ENCODE data around the gene MRGPRX4. TPM values are rescaled to one million over a fixed set of nuclear protein-coding genes. Genes with fewer than 3 reads are reported as not detected.
"Not testable (repeated sequence)": the region's sequence is repeated elsewhere in the genome, so short reads cannot be mapped to it uniquely, and the experiment has no call there.

The MRGPRX4 gene
- total RNA-seq, 2 donors from 2014 or later: not detected

DNA sequence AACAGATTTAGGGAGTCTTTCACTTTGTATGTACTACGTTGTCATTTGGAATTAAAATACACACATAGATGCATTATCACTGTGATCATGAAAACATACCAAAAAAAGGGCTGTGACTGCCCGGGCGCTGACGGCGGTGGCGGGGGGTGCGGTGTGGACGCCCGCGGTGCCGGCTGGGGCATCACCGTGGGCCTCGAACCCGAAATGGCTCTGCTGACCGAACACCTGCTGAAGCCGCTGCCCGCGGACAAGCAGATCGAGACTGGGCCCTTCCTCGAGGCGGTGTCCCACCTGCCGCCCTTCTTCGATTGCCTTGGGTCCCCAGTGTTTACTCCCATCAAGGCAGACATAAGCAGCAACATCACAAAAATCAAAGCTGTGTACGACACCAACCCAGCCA is 16.2 kb downstream of the MRGPRX4 start:
- no peak for ATAC-seq (replicated peaks in 1 of 2)
- Mint-ChIP-seq H3K27ac (no peak overlapping the region), H3K27me3 (ENCODE audit: low read depth) (peaks cover 17% of the 10 kb centered on the region), H3K36me3 (ENCODE audit: insufficient read depth in 2 of 2) (peaks cover 0 to 1% of the 10 kb centered on the region in 2 donors), H3K4me1 (ENCODE audit: low read depth) (no peaks in the 10 kb centered on the region), H3K9me3 (no peaks in the 10 kb centered on the region), H3K4me3 (no peak overlapping the region)
- DNase-seq: no peak

DNA sequence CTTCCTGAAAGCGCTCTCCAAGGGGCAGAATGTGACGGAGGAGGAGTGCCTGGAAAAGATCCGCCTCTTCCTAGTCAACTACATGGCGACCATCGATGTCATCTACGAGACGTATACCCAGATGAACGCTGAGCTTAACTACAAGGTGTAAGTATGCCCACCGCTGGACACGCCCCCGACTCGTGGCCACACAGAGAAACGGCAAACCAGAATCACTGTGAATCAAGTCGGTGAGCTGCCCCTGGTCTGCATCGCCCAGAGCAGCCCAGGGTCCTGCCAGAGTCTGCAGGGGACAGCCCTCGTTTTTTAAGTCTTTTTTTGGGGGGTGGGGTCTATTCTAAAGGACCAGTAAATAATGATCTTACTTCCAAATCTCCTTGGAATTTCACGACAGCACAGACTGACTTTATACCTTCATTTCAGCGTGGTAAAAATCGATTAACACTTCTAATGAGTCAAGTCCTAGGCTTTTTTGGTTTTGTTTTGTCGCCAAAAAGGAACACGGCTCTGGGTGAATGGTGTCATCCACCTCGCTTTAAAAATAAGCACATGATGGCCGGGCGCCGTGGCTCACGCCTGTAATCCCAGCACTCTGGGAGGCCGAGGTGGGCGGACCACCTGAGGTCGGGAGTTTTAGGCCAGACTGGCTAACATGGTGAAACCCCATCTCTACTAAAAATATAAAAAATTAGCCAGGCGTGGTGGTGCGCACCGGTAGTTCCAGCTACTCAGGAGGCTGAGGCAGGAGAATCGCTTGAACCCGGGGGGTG is 17.0 kb downstream of the MRGPRX4 start:
- not testable (repeated sequence) for DNase-seq; ATAC-seq (replicated peaks in 1 of 2); H3K27ac Mint-ChIP-seq; H3K36me3 Mint-ChIP-seq (ENCODE audit: insufficient read depth in 2 of 2); H3K4me3 Mint-ChIP-seq; H3K4me1 Mint-ChIP-seq (ENCODE audit: low read depth); H3K9me3 Mint-ChIP-seq
- H3K27me3 Mint-ChIP-seq (ENCODE audit: low read depth): peaks cover 17% of the 10 kb centered on the region

DNA sequence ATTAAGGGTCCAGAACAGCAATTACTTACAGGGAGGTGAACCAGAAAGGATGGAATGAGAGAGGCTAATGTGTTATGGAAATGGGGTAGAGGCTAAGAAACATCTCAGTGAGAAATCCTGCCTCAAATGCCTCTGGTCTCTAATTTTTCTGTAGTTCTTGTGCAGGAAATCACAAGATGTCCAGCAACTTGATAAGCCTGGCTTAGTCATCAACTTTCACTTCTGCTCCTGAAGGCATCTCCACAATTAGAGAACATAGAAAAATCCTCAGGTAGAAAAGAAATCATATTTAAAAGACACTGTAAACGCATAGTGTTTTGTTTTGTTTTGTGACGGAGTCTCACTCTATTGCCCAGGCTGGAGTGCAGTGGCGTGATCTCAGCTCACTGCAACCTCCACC is 18.7 kb downstream of the MRGPRX4 start:
- no peaks in the 10 kb centered on the region for H3K4me1 Mint-ChIP-seq (ENCODE audit: low read depth)
- ATAC-seq (replicated peaks in 1 of 2): no peak

DNA sequence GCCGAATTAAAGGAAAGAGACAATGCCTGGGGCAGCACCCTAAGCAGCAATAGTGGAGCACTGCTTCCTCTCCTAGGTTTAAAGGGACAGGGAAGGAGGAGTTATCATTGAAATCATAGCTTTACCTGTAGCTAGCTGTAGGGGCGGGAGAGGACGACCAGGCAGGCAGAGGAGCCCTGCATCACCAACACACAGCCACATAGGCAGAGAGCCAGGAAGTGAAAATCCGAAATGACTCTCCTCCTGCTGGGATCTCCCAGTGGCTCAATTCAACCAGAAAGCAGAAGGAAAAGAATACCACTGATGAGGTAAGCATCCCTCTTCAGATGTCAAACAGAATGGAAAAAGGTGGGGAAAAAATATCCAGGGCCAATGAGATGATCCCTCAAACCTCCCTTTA is 20.4 kb downstream of the MRGPRX4 start:
- ATAC-seq (replicated peaks in 1 of 2): no peak
- Mint-ChIP-seq H3K9me3 (no peaks in the 10 kb centered on the region), H3K27ac (no peak overlapping the region), H3K27me3 (ENCODE audit: low read depth) (peaks cover 4% of the 10 kb centered on the region), H3K36me3 (ENCODE audit: insufficient read depth in 2 of 2) (no peaks in the 10 kb centered on the region), H3K4me3 (no peak overlapping the region), H3K4me1 (ENCODE audit: low read depth) (no peaks in the 10 kb centered on the region)
- DNase-seq: no peak

More for the DNA sequence above, 18.7 kb downstream of the MRGPRX4 start:
- Mint-ChIP-seq H3K27ac (no peak overlapping the region), H3K36me3 (ENCODE audit: insufficient read depth in 2 of 2) (peaks cover 0 to 1% of the 10 kb centered on the region in 2 donors), H3K4me3 (no peak overlapping the region), H3K27me3 (ENCODE audit: low read depth) (peaks cover 13% of the 10 kb centered on the region), H3K9me3 (no peaks in the 10 kb centered on the region)
- no peak for DNase-seq

DNA sequence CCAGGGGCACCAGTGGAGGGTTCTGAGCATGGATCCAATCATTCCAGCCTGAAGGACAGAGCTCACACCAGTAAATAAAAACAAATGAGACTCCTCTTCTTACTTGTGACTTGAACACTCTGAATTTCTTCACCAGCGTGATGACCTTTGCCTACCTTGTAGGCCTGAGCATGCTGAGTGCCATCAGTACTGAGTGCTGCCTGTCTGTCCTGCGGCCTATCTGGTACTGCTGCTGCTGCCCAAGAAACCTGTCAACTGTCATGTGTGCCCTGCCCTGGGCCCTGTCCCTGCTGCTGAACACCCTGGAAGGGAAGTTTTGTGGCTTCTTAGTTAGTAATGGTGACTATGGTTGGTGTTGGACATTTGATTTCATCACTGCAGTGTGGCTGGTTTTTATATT is 23.9 kb downstream of the MRGPRX4 start:
- H3K36me3 Mint-ChIP-seq (ENCODE audit: insufficient read depth in 2 of 2): no peaks in the 10 kb centered on the region
- DNase-seq (no peak), ATAC-seq (replicated peaks in 1 of 2) (no peak)
- no peak overlapping the region for H3K4me3 Mint-ChIP-seq
- peaks cover 18% of the 10 kb centered on the region for H3K27me3 Mint-ChIP-seq (ENCODE audit: low read depth)
- H3K4me1 Mint-ChIP-seq (ENCODE audit: low read depth): no peaks in the 10 kb centered on the region
- H3K9me3 Mint-ChIP-seq: no peaks in the 10 kb centered on the region
- no peak overlapping the region for H3K27ac Mint-ChIP-seq

DNA sequence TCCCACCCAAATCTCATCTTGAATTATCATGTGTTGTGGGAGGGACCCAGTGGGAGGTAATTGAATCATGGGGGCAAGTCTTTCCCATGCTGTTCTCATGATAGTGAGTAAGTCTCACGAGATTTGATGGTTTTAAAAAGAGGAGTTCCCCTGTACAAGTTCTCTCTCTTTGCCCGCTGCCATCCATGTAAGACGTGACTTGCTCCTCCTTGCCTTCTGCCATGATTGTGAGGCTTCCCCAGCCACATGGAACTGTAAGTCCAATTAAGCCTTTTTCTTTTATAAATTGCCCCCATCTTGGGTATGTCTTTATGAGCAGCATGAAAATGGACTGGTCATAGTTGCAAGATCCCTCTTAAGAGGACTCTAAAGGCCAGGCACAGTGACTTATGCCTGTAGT is 25.1 kb downstream of the MRGPRX4 start:
- peaks cover 27% of the 10 kb centered on the region for H3K27me3 Mint-ChIP-seq (ENCODE audit: low read depth)
- not testable (repeated sequence) for H3K27ac Mint-ChIP-seq; H3K4me1 Mint-ChIP-seq (ENCODE audit: low read depth)

DNA sequence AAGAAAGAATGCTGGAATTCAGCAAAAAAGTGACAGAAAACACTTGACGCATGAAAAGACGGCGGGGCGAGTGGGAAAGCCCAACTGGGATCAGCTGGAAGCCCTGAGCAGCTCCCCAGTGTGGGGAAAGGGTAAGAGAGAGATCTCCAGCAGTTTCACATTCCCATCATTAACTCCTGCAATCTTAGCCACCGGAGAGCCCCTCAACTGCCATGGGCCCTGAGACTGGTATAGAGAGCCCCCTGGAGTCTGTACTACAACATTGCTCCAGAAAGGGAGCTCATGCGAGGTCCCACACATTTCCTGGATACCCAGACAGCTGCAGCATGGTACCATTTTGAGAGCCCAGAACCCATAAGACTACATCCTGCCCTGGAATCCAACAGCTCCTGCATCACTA is 31.1 kb downstream of the MRGPRX4 start:
- Mint-ChIP-seq H3K4me3 (no peak overlapping the region), H3K4me1 (ENCODE audit: low read depth) (no peaks in the 10 kb centered on the region), H3K9me3 (peaks cover 0 to 5% of the 10 kb centered on the region in 2 donors), H3K36me3 (ENCODE audit: insufficient read depth in 2 of 2) (peaks cover 0 to 1% of the 10 kb centered on the region in 2 donors), H3K27me3 (ENCODE audit: low read depth) (peaks cover 67% of the 10 kb centered on the region), H3K27ac (no peak overlapping the region)
- ATAC-seq (replicated peaks in 1 of 2) (peak; percentile 43 to 52), DNase-seq (peak in 1 of 2 donors; percentile 17)

More for the DNA sequence above, 25.1 kb downstream of the MRGPRX4 start:
- H3K9me3 Mint-ChIP-seq; ATAC-seq (replicated peaks in 1 of 2); H3K36me3 Mint-ChIP-seq (ENCODE audit: insufficient read depth in 2 of 2); DNase-seq; H3K4me3 Mint-ChIP-seq: not testable (repeated sequence)

DNA sequence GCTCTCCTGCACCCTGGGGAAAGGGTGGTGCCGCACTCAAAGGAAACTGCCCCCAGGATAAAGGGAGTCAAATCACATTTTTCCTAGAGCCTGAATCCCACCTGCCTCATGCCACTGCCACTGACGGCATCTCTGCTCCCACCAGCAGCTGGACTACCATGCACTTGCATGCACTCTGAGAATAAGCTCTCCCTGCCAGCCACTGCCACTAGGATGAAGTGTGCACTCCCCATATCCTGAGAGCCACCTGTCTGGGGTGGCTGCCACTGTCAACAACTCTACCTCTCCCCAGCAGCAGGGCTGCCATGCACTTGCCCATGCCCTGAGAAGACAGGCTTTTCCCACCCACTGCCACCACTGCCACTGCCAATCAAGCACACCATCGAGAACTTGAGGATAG is 31.6 kb downstream of the MRGPRX4 start:
- peaks cover 0 to 1% of the 10 kb centered on the region in 2 donors for H3K36me3 Mint-ChIP-seq (ENCODE audit: insufficient read depth in 2 of 2)
- H3K27me3 Mint-ChIP-seq (ENCODE audit: low read depth): peaks cover 70% of the 10 kb centered on the region
- H3K27ac Mint-ChIP-seq: no peak overlapping the region
- no peaks in the 10 kb centered on the region for H3K4me1 Mint-ChIP-seq (ENCODE audit: low read depth)
- no peak overlapping the region for H3K4me3 Mint-ChIP-seq
- ATAC-seq (replicated peaks in 1 of 2) (no peak), DNase-seq (no peak)
- peaks cover 0 to 5% of the 10 kb centered on the region in 2 donors for H3K9me3 Mint-ChIP-seq

DNA sequence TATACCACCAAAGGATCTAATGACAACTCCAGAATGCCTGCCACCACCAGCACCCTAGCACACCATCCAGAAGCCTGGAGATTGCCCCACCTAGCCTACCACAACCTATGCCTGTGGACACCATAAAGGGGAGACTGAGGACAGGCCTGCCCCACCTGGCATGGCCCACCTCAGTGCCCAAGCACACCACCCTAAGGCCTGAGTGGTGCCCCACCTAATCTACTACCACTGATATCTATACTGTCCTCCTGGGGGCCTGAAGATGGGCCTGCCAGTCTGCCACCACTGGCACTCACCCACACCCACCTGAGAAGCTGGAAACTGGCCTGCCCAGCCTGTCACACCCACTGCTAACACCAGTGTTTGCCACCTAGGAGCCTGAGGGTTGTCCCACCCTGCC is 32.1 kb downstream of the MRGPRX4 start:
- DNase-seq (no peak), ATAC-seq (replicated peaks in 1 of 2) (no peak)
- H3K27ac Mint-ChIP-seq: no peak overlapping the region
- H3K9me3 Mint-ChIP-seq: peaks cover 0 to 5% of the 10 kb centered on the region in 2 donors
- no peaks in the 10 kb centered on the region for H3K4me1 Mint-ChIP-seq (ENCODE audit: low read depth)
- no peak overlapping the region for H3K4me3 Mint-ChIP-seq
- H3K36me3 Mint-ChIP-seq (ENCODE audit: insufficient read depth in 2 of 2): peaks cover 0 to 1% of the 10 kb centered on the region in 2 donors
- H3K27me3 Mint-ChIP-seq (ENCODE audit: low read depth): peaks cover 71% of the 10 kb centered on the region

DNA sequence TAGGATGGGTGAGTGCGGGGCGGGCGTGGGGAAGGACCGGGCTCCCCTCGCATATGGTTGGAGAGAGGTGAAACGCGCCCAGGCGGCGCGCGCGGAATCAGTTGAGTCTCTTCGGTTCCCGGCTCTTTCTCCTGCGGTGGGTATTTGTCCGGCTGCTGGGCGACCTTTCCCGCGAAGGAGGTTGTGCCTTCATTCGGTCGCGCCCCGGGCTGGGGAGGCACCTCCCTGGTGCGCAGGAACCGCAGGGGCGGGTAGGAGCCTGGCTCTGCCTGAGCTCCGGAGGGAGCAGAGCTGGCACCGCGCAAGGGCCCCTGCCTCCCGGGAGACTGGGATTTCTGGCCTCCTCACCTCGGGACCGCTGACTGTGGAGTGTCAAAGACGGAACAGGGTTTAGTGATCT is 36.4 kb downstream of the MRGPRX4 start:
- H3K27me3 Mint-ChIP-seq (ENCODE audit: low read depth): peaks cover 61% of the 10 kb centered on the region
- no peak overlapping the region for H3K4me3 Mint-ChIP-seq

DNA sequence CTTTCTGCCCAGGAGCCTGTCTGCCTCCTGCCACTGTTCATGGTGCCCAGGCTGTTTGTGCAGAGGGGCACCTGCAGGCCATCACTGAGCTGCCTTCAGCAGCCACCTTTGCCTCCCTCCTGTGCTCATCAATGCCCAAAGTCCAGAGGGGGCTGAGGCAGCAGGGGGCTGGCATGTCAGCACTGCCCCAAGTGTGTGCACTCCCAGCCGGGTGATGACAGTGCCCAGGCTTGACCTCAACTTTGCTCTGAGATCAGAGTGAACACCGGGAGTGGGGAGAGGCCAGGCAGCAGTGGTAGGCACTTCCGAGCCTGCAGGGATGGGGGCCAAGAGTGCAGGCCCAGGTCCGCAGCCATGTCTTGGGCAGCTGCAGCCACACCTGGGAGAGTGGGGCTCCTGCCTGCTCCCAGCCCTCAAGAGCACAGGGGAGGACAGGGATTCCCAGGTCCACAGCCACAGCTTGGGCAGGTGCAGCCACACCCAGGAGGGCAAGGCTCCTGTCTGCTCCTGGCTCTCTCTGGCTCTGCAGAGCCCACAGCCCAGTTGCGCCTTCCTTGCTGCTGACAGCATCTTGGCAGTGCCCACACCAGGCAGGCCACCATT is 48.7 kb downstream of the MRGPRX4 start:
- Mint-ChIP-seq H3K4me1 (ENCODE audit: low read depth) (no peaks in the 10 kb centered on the region), H3K9me3 (no peaks in the 10 kb centered on the region), H3K27me3 (ENCODE audit: low read depth) (peaks cover 9% of the 10 kb centered on the region), H3K36me3 (ENCODE audit: insufficient read depth in 2 of 2) (no peaks in the 10 kb centered on the region), H3K27ac (no peak overlapping the region), H3K4me3 (no peak overlapping the region)
- ATAC-seq (replicated peaks in 1 of 2) (no peak), DNase-seq (no peak)

More for the DNA sequence above, 36.4 kb downstream of the MRGPRX4 start:
- no peak for ATAC-seq (replicated peaks in 1 of 2)
- H3K27ac Mint-ChIP-seq: no peak overlapping the region
- H3K4me1 Mint-ChIP-seq (ENCODE audit: low read depth): no peaks in the 10 kb centered on the region
- no peak for DNase-seq
- no peaks in the 10 kb centered on the region for H3K36me3 Mint-ChIP-seq (ENCODE audit: insufficient read depth in 2 of 2)
- no peaks in the 10 kb centered on the region for H3K9me3 Mint-ChIP-seq

DNA sequence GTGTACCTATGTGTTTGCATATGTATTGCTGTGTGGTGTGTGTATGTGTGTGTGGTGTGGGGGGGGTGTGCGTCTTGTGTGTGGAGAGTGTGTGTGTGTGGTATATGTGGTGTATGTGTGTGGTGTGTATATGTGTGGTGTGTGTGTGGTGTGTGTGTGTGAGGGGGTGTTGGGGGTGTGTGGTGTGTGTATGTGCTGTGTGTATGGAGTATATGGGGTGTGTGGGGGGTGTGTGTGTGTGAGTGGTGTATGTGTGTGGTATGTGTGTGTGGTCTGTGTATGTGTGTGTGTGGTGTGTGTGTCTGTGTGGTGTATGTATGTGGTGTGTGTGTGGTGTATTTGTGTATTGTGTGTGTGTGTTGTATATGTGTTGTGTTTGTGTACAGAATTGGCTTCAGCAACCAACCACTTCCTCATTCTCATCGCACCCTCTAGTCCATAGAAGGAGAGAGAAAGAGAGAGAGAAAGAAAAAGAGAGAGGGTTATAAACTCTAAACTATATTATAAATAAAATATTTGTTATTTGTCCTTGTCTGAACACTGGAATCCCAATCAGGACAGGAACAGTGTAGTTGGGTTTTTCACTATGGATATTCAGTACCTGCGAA is 50.3 kb downstream of the MRGPRX4 start:
- Mint-ChIP-seq H3K27me3 (ENCODE audit: low read depth) (peaks cover 9% of the 10 kb centered on the region), H3K4me3 (no peak overlapping the region), H3K9me3 (no peaks in the 10 kb centered on the region), H3K27ac (no peak overlapping the region), H3K4me1 (ENCODE audit: low read depth) (no peaks in the 10 kb centered on the region), H3K36me3 (ENCODE audit: insufficient read depth in 2 of 2) (no peaks in the 10 kb centered on the region)
- ATAC-seq (replicated peaks in 1 of 2) (no peak), DNase-seq (no peak)

All from activated T-cell treated with anti-CD3 and anti-CD28 coated beads, Interleukin-2, amount 50 U/mL, for 72 hours (primary cell).